Calu3 (cell line): ENCODE results near the gene NDUFB7. TPM values are rescaled to one million over a fixed set of nuclear protein-coding genes. Genes with fewer than 3 reads are reported as not detected.
"Not testable (repeated sequence)": the region's sequence is repeated elsewhere in the genome, so short reads cannot be mapped to it uniquely, and the experiment has no call there.

Experiments used
- BruUV-seq: library from RNA; stranded (reverse); fragments of 400-500 nt; replicated peaks from 2 replicates; lab custom pipeline; 2021; lab: Mats Ljungman, UMichigan
- CTCF ChIA-PET: fragments of 300-600 bp; sonication (Branson Sonifier 250); formaldehyde crosslinking; loops from one replicate; lab custom pipeline; 2022; ENCODE audit warnings: antibody characterized with exemption; lab: Charles Lee
- DNase-seq: peaks from one replicate; pipeline ENCODE4 v3.0.0; 2022
- H3K27ac Mint-ChIP-seq: one replicate; pipeline ENCODE4 v1.8.0; 2022; ENCODE audit warnings: mixed read lengths; ENCODE audit not compliant: unreplicated experiment
- H3K27me3 Mint-ChIP-seq: one replicate; pipeline ENCODE4 v1.8.0; 2022; ENCODE audit warnings: mixed read lengths; ENCODE audit not compliant: unreplicated experiment
- H3K36me3 Mint-ChIP-seq: one replicate; pipeline ENCODE4 v1.8.0; 2022; ENCODE audit warnings: mild to moderate bottlenecking, moderate library complexity, mixed read lengths; ENCODE audit not compliant: insufficient read depth, unreplicated experiment
- H3K4me1 Mint-ChIP-seq: one replicate; pipeline ENCODE4 v1.8.0; 2022; ENCODE audit warnings: mild to moderate bottlenecking, low read depth, mixed read lengths; ENCODE audit not compliant: unreplicated experiment
- H3K4me3 Mint-ChIP-seq: one replicate; pipeline ENCODE4 v1.8.0; 2022; ENCODE audit warnings: mild to moderate bottlenecking, low read depth, moderate library complexity, mixed read lengths; ENCODE audit not compliant: unreplicated experiment
- H3K9me3 Mint-ChIP-seq: one replicate; pipeline ENCODE4 v1.8.0; 2022; ENCODE audit warnings: low read depth, mixed read lengths; ENCODE audit not compliant: unreplicated experiment
- intact Hi-C: fragments of 100-400 bp; cut with micrococcal nuclease; formaldehyde crosslinking; loops from one replicate; pipeline ENCODE4 v1.10.0; 2022; ENCODE audit not compliant: unreplicated experiment
- total RNA-seq: library from RNA; stranded (reverse); gene quantifications from 2 replicates; pipeline ENCODE4 v1.2.3, GENCODE V29; 2022
- TF ChIP-seq, protein P1 (sequence below): fragments of 200-600 bp; IDR thresholded peaks from one replicate; pipeline ENCODE4 v1.8.0; 2022; ENCODE audit warnings: antibody characterized with exemption; ENCODE audit not compliant: unreplicated experiment

The NDUFB7 gene
- total RNA-seq, 1 experiment from 2014 or later = 107 TPM

DNA sequence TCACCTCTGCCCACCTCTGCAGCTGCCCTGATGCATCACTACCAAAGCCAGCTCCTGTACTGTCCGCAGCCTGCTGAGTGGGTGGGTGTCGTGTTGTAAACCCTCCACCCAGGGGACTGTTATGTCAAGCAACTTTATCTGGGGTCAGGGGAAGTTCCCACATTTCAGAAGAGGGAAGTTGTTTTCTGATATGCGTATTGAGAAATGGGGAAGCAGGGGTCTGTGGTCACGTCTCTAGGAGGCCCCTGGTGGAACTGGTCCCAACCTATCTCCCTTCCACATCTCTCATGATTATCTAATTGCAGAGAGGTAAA lies 42.2 kb upstream of the NDUFB7 start:
- intact Hi-C loops = no loop called here
- no peak for DNase-seq
- Mint-ChIP-seq H3K27me3 (peaks cover 9% of the 10 kb centered on the region), H3K4me3 (no peak overlapping the region), H3K4me1 (no peaks in the 10 kb centered on the region), H3K36me3 (no peaks in the 10 kb centered on the region), H3K27ac (no peak overlapping the region), H3K9me3 (peaks cover 8% of the 10 kb centered on the region)
- no TSS peak for BruUV-seq
- TF ChIP-seq, protein P1, sequence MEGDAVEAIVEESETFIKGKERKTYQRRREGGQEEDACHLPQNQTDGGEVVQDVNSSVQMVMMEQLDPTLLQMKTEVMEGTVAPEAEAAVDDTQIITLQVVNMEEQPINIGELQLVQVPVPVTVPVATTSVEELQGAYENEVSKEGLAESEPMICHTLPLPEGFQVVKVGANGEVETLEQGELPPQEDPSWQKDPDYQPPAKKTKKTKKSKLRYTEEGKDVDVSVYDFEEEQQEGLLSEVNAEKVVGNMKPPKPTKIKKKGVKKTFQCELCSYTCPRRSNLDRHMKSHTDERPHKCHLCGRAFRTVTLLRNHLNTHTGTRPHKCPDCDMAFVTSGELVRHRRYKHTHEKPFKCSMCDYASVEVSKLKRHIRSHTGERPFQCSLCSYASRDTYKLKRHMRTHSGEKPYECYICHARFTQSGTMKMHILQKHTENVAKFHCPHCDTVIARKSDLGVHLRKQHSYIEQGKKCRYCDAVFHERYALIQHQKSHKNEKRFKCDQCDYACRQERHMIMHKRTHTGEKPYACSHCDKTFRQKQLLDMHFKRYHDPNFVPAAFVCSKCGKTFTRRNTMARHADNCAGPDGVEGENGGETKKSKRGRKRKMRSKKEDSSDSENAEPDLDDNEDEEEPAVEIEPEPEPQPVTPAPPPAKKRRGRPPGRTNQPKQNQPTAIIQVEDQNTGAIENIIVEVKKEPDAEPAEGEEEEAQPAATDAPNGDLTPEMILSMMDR = no peak
- CTCF ChIA-PET = no interaction called here

GRCh38 chr19:14613399-14614098 lies 41.7 kb upstream of the NDUFB7 start:
- H3K27ac Mint-ChIP-seq, H3K36me3 Mint-ChIP-seq, H3K27me3 Mint-ChIP-seq, BruUV-seq, H3K9me3 Mint-ChIP-seq, DNase-seq, CTCF ChIA-PET, H3K4me1 Mint-ChIP-seq, intact Hi-C loops, H3K4me3 Mint-ChIP-seq: not testable (repeated sequence)

GRCh38 chr19:14612657-14613056 lies 40.8 kb upstream of the NDUFB7 start:
- Mint-ChIP-seq H3K27me3 (peaks cover 9% of the 10 kb centered on the region), H3K36me3 (no peaks in the 10 kb centered on the region), H3K4me3 (no peak overlapping the region), H3K27ac (no peak overlapping the region), H3K9me3 (peaks cover 7% of the 10 kb centered on the region), H3K4me1 (no peaks in the 10 kb centered on the region)
- intact Hi-C loops = no loop called here
- TF ChIP-seq, protein P1 = no peak
- CTCF ChIA-PET = no interaction called here
- no TSS peak for BruUV-seq
- DNase-seq = no peak

DNA sequence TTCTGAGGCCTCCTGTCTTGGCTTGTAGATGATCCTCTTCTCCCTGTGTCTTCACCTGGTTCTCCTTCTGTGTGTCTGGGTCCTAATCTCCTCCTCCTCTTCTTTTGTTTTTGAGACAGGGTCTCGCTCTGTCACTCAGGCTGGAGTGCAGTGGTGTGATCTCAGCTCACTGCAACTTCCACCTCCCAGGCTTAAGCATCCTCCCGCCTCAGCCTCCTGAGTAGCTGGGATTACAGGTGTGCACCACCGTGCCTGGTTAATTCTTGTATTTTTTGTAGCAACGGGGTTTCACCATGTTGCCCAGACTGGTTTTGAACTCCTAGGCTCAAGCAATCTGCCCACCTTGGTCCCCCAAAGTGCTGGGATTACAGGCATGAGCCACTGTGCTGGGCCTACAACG lies 40.4 kb upstream of the NDUFB7 start:
- H3K36me3 Mint-ChIP-seq, H3K4me1 Mint-ChIP-seq, intact Hi-C loops, H3K27me3 Mint-ChIP-seq, CTCF ChIA-PET, BruUV-seq, H3K27ac Mint-ChIP-seq, H3K4me3 Mint-ChIP-seq, DNase-seq, H3K9me3 Mint-ChIP-seq: not testable (repeated sequence)

DNA sequence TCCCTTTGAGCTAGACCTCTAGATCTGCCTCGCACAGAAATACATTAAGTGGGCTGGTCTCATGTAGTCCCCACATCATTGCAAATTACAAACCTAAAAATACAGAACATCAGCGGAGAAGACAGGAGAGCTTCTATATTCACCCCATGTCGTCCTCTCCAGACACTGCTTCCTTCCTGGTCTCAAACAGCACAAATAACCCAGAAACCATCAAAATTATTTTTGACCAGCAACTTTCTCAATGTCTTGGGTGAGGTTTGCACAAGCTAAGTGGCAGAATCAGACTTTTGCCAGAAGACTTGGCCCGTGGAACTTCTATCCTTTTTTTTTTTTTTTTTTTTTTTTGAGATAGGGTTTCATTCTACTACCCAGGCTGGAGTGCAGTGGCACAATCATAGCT lies 39.2 kb upstream of the NDUFB7 start:
- DNase-seq = no peak
- intact Hi-C loops = no loop called here
- H3K4me3 Mint-ChIP-seq = no peak overlapping the region
- no TSS peak for BruUV-seq
- peaks cover 3% of the 10 kb centered on the region for H3K27me3 Mint-ChIP-seq
- TF ChIP-seq, protein P1 = no peak
- no peaks in the 10 kb centered on the region for H3K4me1 Mint-ChIP-seq
- H3K27ac Mint-ChIP-seq = no peak overlapping the region
- H3K9me3 Mint-ChIP-seq = peaks cover under 1% of the 10 kb centered on the region
- CTCF ChIA-PET = interaction anchor here (0.6 kb wide), 2 partner anchors 84 to 1032 kb away, joined by 3 to 4 read pairs; no protein-coding TSS in a partner anchor
- H3K36me3 Mint-ChIP-seq = no peaks in the 10 kb centered on the region
